WTC11 (cell line): ENCODE results near the gene CNOT1.

Source experiments
- GABPB1 ChIP-seq: sonication (generic); formaldehyde crosslinking; IDR thresholded peaks from 2 replicates; pipeline ENCODE4 v1.8.1; 2023; ENCODE audit warnings: mild to moderate bottlenecking, missing genetic modification reagents
- TF ChIP-seq, protein P1 (sequence below): fragments of 200-600 bp; IDR thresholded peaks from 2 replicates; pipeline ENCODE4 v1.8.0; 2022; ENCODE audit warnings: antibody characterized with exemption
- TF ChIP-seq, protein P2 (sequence below): fragments of 250-450 bp; sonication (Bioruptor Pico); IDR thresholded peaks from 2 replicates; pipeline ENCODE4 v1.9.0; 2021; ENCODE audit warnings: mild to moderate bottlenecking
- TF ChIP-seq, protein P3 (sequence below): sonication (generic); formaldehyde crosslinking; IDR thresholded peaks from 2 replicates; pipeline ENCODE4 v1.8.0; 2022; ENCODE audit warnings: mild to moderate bottlenecking, missing genetic modification reagents
- TF ChIP-seq, protein P4 (sequence below): sonication (generic); formaldehyde crosslinking; IDR thresholded peaks from 2 replicates; pipeline ENCODE4 v1.8.1; 2023; ENCODE audit warnings: mild to moderate bottlenecking, missing genetic modification reagents

DNA sequence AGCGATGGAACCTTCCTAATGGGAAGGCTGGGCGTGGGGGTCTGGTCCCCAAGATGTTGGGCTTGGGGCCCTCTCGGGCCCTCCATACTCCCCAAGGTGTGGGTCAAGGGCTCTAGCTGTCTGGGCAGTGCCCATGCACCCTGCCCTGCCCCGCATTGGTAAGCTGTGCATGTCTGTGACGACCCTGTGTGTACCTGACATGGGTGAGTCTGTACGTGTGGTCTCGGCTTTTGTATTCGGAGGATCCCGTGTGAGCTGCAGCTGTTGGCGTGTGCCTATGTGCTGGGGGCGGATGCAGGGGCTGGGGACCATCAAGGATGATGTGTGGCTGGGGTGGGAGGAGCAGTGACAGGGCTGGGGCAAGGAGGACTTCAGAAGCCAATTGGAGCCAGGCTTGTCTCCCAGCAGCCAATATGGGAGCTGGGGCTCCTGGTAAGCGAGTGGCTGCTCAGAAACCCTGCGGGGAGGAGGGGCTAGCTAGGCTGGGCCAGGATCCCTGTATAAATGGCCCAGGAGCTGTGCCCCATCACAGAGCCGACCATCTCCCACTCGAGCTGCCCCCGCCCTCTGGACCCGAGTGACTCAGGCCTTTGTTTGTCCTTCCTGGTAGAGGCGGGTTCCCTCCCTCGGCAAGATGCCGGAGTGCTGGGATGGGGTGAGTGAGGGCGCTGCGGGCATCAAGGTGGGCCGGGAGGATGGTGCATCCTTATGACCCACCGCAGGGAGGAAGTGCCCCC is 129.8 kb downstream of the CNOT1 start, which contains the start of gene NDRG4:
- no peak for TF ChIP-seq GABPB1 (CRISPR knock-in tag)
- TF ChIP-seq, protein P1, sequence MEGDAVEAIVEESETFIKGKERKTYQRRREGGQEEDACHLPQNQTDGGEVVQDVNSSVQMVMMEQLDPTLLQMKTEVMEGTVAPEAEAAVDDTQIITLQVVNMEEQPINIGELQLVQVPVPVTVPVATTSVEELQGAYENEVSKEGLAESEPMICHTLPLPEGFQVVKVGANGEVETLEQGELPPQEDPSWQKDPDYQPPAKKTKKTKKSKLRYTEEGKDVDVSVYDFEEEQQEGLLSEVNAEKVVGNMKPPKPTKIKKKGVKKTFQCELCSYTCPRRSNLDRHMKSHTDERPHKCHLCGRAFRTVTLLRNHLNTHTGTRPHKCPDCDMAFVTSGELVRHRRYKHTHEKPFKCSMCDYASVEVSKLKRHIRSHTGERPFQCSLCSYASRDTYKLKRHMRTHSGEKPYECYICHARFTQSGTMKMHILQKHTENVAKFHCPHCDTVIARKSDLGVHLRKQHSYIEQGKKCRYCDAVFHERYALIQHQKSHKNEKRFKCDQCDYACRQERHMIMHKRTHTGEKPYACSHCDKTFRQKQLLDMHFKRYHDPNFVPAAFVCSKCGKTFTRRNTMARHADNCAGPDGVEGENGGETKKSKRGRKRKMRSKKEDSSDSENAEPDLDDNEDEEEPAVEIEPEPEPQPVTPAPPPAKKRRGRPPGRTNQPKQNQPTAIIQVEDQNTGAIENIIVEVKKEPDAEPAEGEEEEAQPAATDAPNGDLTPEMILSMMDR, result no peak
- TF ChIP-seq, protein P2, sequence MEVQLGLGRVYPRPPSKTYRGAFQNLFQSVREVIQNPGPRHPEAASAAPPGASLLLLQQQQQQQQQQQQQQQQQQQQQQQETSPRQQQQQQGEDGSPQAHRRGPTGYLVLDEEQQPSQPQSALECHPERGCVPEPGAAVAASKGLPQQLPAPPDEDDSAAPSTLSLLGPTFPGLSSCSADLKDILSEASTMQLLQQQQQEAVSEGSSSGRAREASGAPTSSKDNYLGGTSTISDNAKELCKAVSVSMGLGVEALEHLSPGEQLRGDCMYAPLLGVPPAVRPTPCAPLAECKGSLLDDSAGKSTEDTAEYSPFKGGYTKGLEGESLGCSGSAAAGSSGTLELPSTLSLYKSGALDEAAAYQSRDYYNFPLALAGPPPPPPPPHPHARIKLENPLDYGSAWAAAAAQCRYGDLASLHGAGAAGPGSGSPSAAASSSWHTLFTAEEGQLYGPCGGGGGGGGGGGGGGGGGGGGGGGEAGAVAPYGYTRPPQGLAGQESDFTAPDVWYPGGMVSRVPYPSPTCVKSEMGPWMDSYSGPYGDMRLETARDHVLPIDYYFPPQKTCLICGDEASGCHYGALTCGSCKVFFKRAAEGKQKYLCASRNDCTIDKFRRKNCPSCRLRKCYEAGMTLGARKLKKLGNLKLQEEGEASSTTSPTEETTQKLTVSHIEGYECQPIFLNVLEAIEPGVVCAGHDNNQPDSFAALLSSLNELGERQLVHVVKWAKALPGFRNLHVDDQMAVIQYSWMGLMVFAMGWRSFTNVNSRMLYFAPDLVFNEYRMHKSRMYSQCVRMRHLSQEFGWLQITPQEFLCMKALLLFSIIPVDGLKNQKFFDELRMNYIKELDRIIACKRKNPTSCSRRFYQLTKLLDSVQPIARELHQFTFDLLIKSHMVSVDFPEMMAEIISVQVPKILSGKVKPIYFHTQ (CRISPR knock-in tag), result no peak
- TF ChIP-seq, protein P3, sequence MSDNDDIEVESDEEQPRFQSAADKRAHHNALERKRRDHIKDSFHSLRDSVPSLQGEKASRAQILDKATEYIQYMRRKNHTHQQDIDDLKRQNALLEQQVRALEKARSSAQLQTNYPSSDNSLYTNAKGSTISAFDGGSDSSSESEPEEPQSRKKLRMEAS (CRISPR knock-in tag), result no peak
- TF ChIP-seq, protein P4, sequence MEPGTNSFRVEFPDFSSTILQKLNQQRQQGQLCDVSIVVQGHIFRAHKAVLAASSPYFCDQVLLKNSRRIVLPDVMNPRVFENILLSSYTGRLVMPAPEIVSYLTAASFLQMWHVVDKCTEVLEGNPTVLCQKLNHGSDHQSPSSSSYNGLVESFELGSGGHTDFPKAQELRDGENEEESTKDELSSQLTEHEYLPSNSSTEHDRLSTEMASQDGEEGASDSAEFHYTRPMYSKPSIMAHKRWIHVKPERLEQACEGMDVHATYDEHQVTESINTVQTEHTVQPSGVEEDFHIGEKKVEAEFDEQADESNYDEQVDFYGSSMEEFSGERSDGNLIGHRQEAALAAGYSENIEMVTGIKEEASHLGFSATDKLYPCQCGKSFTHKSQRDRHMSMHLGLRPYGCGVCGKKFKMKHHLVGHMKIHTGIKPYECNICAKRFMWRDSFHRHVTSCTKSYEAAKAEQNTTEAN (CRISPR knock-in tag), result no peak
